Esophagus muscularis mucosa (tissue), 4 donors: ENCODE data around the gene PRSS48.

Experiments
- CTCF ChIP-seq, 3 experiments: fragments of 200-600 bp in 2 of 3; fragments of 450-650 bp in 1 of 3; sonication (generic) in 2 of 3; IDR thresholded peaks; one replicate each; pipeline ENCODE4 v1.5.1; 2017 to 2019; ENCODE audit warnings: antibody characterized with exemption in 3 of 3, mild to moderate bottlenecking in 2 of 3, moderate library complexity in 1 of 3
- EP300 ChIP-seq: sonication (generic); formaldehyde crosslinking; IDR thresholded peaks from one replicate; pipeline ENCODE4 v1.6.1; 2017; ENCODE audit warnings: antibody characterized with exemption
- POLR2A ChIP-seq: fragments of 450-650 bp; IDR thresholded peaks from one replicate; pipeline ENCODE4 v1.6.1; 2017; ENCODE audit warnings: antibody characterized with exemption, moderate library complexity, mild to moderate bottlenecking, low read depth
- POLR2AphosphoS5 ChIP-seq, 2 donors: sonication (generic); formaldehyde crosslinking; IDR thresholded peaks; one replicate each; pipeline ENCODE4 v1.6.1; 2017; ENCODE audit warnings: antibody characterized with exemption in 2 of 2

- TF ChIP-seq CTCF (IDR thresholded peaks at IDR 0.05), result no peak
- no peak for TF ChIP-seq EP300
- TF ChIP-seq POLR2A, result no peak
- no peak for TF ChIP-seq POLR2AphosphoS5 (IDR thresholded peaks at IDR 0.05)
These were observed 42.5 kb downstream of the PRSS48 start for GRCh38 chr4:151319490-151319889.
